Fibroblast of skin of abdomen (primary cell): ENCODE data around the gene RPL41.
A peak's percentile ranks its signal among the peaks of the same experiment; 100 is the strongest.

ENCODE experiments used
- DNase-seq: peaks from one replicate; pipeline ENCODE4 v3.0.0-alpha.2; 2013

The RPL41 gene

DNA sequence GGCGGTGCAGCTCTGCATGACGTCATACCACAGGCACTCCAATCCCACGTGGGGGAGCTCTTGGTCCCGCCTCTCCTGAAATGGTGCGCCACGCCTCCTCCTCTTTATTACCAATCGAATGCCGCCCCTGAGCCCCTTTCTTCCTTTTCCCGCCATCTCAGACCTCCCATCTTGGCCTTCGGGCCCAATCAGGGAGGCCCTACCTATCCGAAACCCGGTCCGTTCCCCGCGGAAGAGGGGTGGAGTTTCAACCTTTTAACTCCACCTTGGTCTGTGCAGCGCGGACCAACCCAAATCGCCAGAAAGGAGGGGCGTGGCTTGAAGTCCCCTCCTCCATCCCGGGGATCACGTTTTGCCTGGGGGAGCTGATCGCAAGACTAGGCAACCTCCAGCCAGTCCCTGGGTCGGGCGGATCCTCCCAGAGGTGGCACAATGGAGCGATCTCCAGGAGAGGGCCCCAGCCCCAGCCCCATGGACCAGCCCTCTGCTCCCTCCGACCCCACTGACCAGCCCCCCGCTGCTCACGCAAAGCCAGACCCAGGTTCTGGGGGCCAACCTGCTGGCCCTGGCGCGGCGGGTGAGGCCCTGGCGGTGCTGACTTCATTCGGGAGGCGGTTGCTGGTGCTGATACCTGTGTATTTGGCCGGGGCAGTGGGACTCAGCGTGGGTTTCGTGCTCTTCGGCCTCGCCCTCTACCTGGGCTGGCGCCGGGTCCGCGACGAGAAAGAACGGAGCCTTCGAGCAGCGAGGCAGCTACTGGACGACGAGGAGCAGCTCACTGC is 11.6 kb downstream of the RPL41 start, which contains the start of gene ESYT1:
ESYT1 (plus strand) TSS at position 380 of the 782 bp plus-strand sequence; CDS start at position 433, 53 bp downstream.
- peak; percentile 100 for DNase-seq

GRCh38 chr12:56128670-56129205 is 12.3 kb downstream of the RPL41 start:
- no peak for DNase-seq

- no peak for DNase-seq
Observed at GRCh38 chr12:56129206-56129941, 12.9 kb downstream of the RPL41 start.

- no peak for DNase-seq
Observed at GRCh38 chr12:56129942-56130495, 13.6 kb downstream of the RPL41 start.

GRCh38 chr12:56130876-56131275 is 14.4 kb downstream of the RPL41 start:
- no peak for DNase-seq

DNA sequence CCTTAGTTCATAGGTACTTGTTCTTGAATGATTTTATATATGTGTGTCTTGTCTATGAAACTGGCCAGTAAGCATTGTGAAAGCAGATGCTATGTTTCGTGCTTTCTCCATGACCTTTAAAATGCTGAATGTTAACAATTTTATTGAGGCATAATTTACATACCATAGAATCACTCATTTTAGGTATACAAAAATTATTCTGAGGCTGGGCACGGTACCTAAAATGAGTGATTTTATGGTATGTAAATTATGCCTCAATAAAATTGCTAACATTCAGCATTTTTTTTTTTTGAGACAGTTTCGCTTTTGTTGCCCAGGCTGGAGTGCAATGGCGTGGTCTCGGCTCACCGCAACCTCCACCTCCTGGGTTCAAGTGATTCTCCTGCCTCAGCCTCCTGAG is 18.5 kb downstream of the RPL41 start:
- no peak for DNase-seq

DNA sequence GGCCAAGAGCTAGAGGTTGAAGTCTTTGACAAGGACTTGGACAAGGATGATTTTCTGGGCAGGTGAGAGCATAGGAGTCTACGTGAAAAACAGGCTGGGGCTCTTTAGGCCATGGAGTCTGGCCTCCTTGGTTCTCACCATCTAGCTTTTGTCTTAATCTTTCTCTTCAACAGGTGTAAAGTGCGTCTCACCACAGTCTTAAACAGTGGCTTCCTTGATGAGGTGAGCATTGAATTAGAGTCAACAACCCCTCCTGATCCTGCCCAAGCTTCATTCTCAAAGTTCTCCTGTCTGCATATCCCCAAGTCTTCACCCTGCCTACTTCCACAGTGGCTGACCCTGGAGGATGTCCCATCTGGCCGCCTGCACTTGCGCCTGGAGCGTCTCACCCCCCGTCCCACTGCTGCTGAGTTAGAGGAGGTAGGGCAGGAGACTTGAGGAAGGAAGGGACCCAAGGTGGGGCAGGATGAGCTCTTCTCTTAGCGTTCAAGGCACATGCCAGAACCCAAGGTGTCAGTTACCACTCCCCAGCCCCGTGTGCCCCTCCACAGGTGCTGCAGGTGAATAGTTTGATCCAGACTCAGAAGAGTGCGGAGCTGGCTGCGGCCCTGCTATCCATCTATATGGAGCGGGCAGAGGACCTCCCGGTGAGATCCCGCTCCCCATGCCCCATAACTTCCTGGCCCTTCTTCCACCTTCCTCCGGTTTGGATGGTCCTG is 21.6 kb downstream of the RPL41 start:
- DNase-seq = no peak

DNA sequence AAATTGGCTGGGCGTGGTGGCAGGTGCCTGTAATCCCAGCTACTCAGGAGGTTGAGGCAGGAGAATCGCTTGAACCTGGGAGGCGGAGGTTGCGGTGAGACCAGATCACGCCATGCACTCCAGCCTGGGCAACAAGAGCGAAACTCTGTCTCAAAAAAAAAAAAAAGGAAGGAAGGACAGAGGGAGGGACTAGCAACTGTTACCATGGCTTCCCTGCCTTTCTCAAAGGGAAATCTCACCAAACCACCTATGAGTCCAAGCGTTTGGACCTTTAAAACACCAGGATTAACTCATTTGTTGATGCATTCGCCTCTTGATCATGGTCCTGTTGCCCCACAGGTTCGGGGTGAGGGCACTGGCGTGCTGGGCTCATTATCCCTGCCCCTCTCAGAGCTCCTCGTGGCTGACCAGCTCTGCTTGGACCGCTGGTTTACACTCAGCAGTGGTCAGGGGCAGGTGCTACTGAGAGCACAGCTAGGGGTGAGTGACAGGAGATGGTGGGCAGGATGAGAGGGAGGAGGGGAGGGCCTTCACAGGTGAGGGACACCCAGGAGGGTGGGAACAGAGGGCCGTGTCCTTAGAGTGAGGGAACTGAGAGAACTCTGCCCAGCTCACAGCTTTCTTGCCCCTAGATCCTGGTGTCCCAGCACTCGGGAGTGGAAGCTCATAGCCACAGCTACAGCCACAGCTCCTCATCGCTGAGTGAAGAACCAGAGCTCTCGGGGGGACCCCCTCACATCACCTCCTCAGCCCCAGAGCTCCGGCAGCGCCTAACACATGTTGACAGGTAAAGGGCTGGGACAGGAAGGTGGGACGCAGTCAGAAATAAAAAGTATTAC is 25.7 kb downstream of the RPL41 start:
- no peak for DNase-seq

DNA sequence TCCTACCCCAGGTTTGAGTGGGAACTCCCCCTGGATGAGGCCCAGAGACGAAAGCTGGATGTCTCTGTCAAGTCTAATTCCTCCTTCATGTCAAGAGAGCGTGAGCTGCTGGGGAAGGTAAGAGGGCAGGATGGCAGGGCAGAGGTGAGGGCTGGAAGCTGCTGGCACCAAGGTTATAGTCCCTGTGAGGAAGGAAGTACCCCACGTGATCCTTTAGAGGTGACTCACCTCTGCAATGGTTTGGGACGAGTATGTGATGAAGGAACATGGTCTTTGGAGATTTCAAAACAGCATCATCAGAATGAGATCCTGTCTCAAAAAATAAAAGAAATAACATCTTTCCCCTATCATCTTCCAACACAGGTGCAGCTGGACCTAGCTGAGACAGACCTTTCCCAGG is 26.8 kb downstream of the RPL41 start:
- no peak for DNase-seq

- DNase-seq = no peak
Observed at GRCh38 chr12:56143870-56144269, 27.4 kb downstream of the RPL41 start.

GRCh38 chr12:56145217-56145616 is 28.8 kb downstream of the RPL41 start:
- no peak for DNase-seq

- no peak for DNase-seq
Observed at GRCh38 chr12:56146492-56147460, 30.3 kb downstream of the RPL41 start.

DNA sequence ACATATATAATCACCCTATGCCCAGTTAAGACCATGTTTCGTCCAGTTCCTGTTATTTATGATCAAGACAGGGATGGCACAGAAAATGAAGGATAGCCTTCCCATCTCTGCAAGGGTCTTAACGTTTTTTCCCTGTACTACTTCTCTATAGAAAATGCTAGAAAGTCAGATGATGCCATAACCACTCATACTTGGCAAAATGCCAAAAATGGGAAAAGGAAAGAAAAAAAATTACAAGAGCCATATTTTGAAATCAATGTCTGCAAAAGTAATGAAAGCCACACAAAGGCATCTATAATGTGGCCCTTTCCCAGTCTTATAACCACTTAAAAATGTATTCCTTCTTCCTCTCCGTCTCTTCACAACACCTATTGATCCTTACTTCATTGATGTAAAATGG is 34.1 kb downstream of the RPL41 start:
- DNase-seq = no peak

DNA sequence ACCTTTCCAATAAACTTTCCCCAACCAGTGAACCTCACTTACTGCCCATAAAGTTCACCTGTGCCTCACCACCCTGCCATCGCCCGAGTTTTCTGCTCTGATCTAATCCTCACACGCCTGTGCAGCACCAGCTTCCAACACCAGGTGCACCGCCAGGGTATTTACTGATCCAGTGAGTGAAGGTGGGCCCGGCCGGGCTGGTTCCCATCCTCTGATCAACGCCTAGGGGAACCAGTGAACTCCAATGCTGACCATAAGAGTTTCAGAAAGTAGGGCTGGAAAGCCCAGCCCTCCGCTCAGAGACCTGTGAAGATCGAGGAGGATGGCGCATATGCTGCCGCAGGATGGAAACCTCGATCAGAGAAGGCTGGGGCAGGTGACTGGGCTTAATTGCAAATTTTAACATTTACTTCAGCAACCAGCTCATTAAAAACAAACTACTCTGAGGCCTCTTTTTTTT is 35.3 kb downstream of the RPL41 start:
- DNase-seq = no peak

DNA sequence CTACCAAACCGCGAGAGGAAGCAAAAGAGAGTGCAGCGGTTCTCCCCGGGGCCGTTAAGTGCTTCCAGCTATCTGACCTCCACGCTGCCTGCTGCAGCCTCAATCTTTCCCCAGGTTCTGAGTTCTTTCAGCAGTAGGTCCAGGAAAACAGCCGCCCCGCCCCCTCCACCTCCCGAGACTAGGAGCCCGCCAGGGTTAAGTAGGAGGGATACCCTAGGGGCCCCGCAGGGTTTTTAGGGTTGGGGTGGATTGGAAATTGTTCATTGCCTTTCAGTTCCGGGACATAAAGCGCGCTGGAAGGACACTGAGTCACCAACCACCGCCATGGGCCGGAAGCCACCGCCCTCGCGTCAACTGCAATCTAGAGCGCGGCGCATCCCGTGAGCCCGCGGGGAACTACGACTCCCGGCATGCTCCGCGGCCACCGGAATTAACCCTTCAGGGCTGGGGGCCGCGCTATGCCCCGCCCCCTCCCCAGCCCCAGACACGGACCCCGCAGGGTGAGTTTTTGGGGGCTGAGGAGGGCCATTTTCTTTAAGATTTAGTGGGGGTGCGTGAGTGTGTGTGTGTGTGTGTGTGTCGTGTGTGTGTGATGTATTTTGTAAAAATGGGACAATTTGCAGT is 35.8 kb downstream of the RPL41 start, which contains the start of gene MYL6B:
MYL6B (plus strand) TSS at position 456 of the 624 bp plus-strand sequence. CDS start 1,332 bp downstream, outside the sequence.
- peak; percentile 89 for DNase-seq

DNA sequence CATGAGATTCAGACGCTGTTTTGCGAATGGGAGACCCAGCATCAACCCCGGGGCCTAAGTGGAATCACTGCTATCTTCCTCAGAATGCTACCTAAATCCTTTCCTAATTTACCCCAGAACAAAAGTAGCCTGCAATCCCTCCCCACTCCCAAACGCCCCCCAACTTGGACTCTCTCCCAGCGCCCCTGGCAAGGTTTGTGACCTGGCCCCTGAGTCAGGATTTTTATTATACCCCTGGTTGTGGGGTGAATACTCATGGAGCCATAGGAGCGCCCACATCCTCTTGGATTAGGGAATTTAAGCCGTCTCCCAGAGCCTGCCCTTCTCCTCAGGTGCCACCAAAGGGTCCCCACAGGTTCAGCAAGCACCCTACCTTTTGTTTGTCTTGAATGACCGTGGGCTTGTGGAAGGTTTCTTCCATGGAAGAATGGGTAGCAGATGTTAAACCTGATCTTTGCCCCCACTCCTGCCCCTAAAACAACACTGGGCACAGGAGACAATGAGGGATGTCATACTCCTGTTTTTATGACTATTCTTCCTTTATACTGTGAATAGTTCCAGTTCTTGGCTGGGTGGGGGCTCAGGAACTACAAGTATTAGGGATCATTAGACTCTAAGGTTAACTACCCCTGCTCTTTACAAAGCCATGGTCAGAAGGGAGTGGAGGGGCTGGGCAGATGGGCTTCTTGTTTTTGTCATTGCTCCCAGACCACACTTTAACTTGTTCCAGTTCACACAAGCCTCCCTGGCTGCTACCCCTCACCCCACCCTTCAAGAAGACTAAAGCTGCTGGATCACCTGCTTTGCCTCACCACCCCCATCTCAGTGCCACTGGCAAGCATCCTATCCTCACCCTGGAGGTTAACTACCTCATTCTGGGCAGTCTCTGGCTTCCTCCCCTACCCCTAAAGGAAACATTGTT is 36.6 kb downstream of the RPL41 start:
- DNase-seq = no peak

- no peak for DNase-seq
Observed at GRCh38 chr12:56153678-56154065, 37.2 kb downstream of the RPL41 start.

GRCh38 chr12:56154246-56154771 is 37.9 kb downstream of the RPL41 start:
- DNase-seq = no peak
